Activated CD4-positive, alpha-beta T cell treated with anti-CD3 and anti-CD28 coated beads, Interleukin-2, amount 10 ng/mL, durations not matched to agents 24 days and 14 days (primary cell): Measurements from ENCODE around the gene PSTPIP1. TPM values are rescaled to one million over a fixed set of nuclear protein-coding genes. Genes with fewer than 3 reads are reported as not detected.

Source experiments
- DNase-seq: peaks from one replicate; pipeline ENCODE4 v3.0.0; 2022
- H3K27ac Mint-ChIP-seq: one replicate; pipeline ENCODE4 v1.8.0; 2022; ENCODE audit warnings: mild to moderate bottlenecking, mixed read lengths
- H3K27me3 Mint-ChIP-seq: one replicate; pipeline ENCODE4 v1.8.0; 2022; ENCODE audit warnings: mixed read lengths
- H3K36me3 Mint-ChIP-seq: one replicate; pipeline ENCODE4 v1.8.0; 2022; ENCODE audit warnings: low read depth, mild to moderate bottlenecking, mixed read lengths
- H3K4me1 Mint-ChIP-seq: one replicate; pipeline ENCODE4 v1.8.0; 2021; ENCODE audit warnings: mixed read lengths
- H3K4me3 Mint-ChIP-seq: one replicate; pipeline ENCODE4 v1.8.0; 2022; ENCODE audit warnings: mild to moderate bottlenecking, moderate library complexity, mixed read lengths
- H3K9me3 Mint-ChIP-seq: one replicate; pipeline ENCODE4 v1.8.0; 2021; ENCODE audit warnings: mixed read lengths
- intact Hi-C: fragments of 100-400 bp; cut with micrococcal nuclease; formaldehyde crosslinking; loops from one replicate; pipeline ENCODE4 v1.15.1; 2023
- total RNA-seq: library from RNA; stranded (reverse); gene quantifications from 2 replicates; pipeline ENCODE4 v1.2.3, GENCODE V29; 2022

The PSTPIP1 gene
- total RNA-seq, 1 donor from 2014 or later = 182 TPM

DNA sequence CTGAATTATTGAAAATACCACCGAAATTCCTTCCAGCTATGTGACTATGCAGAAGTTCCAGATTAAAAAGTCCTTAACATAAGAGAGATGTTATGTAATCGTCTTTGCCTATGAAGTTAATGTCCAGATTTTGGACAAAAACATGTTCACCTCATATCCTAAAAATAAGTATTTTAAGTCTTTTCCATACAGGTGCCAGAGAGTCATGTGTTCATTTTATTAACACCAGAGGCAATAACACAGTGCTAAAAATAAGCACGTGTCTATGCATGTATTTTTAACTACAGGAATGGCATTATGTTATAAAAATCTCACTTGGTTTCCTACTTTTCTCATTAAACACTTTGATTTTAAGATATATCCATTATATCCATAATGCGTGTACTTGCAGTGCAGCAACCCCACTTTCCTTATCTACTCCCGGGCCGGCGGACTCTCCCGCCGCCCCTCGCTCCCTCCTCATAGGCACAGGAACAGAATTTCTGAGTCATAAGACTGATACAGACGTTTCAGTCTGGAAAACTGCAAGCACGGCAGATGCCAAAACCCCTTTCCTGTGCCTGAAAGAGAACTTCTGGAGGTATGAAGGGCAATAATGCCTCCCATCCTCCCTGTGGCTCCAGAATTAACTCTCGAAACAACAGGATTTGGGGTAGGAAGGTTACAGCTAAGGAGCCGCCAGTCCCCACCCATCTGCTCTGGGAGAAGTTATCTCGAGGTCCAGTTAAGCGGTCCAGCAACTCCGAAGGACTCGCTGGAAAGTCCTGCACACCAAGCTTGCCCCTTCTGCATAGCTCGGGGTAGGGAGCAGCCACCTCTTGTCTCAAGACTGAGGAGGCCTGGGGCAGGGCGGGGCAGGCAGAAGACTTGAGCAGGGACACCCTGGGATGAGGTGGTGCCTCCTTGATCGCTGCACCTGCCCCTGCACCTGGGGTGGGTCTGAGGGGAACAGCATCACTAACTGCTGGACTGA, 22.3 kb upstream of the PSTPIP1 start:
- Mint-ChIP-seq H3K27ac (no peak overlapping the region), H3K36me3 (no peaks in the 10 kb centered on the region), H3K4me3 (no peak overlapping the region), H3K9me3 (peaks cover under 1% of the 10 kb centered on the region), H3K4me1 (peaks cover 20% of the 10 kb centered on the region), H3K27me3 (peaks cover 8% of the 10 kb centered on the region)
- intact Hi-C loops = loop anchor here (1.0 to 10.0 kb wide), 3 partner anchors 52 to 522 kb away; no protein-coding TSS in a partner anchor
- DNase-seq = no peak

- peak; percentile 88 for DNase-seq
- peaks cover 4% of the 10 kb centered on the region for H3K9me3 Mint-ChIP-seq
- H3K27ac Mint-ChIP-seq = peak overlapping the region; percentile 32
- H3K4me1 Mint-ChIP-seq = peaks cover 24% of the 10 kb centered on the region
- intact Hi-C loops = loop anchor here (1.0 to 10.0 kb wide), 3 partner anchors 51 to 521 kb away; no protein-coding TSS in a partner anchor
- peaks cover 8% of the 10 kb centered on the region for H3K27me3 Mint-ChIP-seq
- no peaks in the 10 kb centered on the region for H3K36me3 Mint-ChIP-seq
- no peak overlapping the region for H3K4me3 Mint-ChIP-seq
Observed at GRCh38 chr15:76973362-76973743, 21.6 kb upstream of the PSTPIP1 start.

DNA sequence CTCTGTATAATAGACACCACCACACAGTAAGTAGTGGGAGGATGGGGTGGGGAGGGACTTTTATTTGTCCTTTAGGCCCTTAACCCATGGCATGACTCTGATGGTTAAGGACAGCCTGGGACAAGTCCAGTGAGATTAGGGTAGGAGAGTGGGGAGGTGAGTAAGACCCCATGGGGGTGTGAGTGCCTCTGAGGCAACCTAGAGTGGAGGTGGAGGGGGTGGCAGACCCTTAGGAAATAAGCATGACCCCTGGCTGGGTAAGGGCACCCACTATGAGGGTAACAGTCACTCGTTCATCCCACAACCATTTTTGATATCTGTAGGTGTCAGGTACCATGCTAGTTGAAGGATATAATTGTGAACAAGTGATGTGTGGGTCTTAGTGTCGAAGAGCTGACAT, 21.0 kb upstream of the PSTPIP1 start:
- Mint-ChIP-seq H3K9me3 (peaks cover 7% of the 10 kb centered on the region), H3K27ac (peak overlapping the region; percentile 32), H3K27me3 (peaks cover 5% of the 10 kb centered on the region), H3K36me3 (no peaks in the 10 kb centered on the region), H3K4me3 (no peak overlapping the region), H3K4me1 (peaks cover 24% of the 10 kb centered on the region)
- intact Hi-C loops = loop anchor here (1.0 to 10.0 kb wide), 3 partner anchors 50 to 521 kb away; no protein-coding TSS in a partner anchor
- DNase-seq = no peak

- no peaks in the 10 kb centered on the region for H3K36me3 Mint-ChIP-seq
- intact Hi-C loops = loop anchor here (5.0 to 10.0 kb wide), 2 partner anchors 143 to 520 kb away; no protein-coding TSS in a partner anchor
- no peak overlapping the region for H3K27ac Mint-ChIP-seq
- H3K4me1 Mint-ChIP-seq = peaks cover 24% of the 10 kb centered on the region
- no peak overlapping the region for H3K4me3 Mint-ChIP-seq
- peaks cover 3% of the 10 kb centered on the region for H3K27me3 Mint-ChIP-seq
- H3K9me3 Mint-ChIP-seq = peaks cover 7% of the 10 kb centered on the region
- no peak for DNase-seq
Observed at GRCh38 chr15:76974456-76975036, 20.4 kb upstream of the PSTPIP1 start.

GRCh38 chr15:76976141-76976540, 18.8 kb upstream of the PSTPIP1 start:
- Mint-ChIP-seq H3K9me3 (peaks cover 7% of the 10 kb centered on the region), H3K4me1 (peaks cover 24% of the 10 kb centered on the region), H3K27ac (peak overlapping the region; percentile 89), H3K27me3 (no peaks in the 10 kb centered on the region), H3K36me3 (no peaks in the 10 kb centered on the region), H3K4me3 (peak overlapping the region; percentile 62)
- DNase-seq = no peak
- intact Hi-C loops = loop anchor here (1.0 to 10.0 kb wide), 3 partner anchors 12 to 519 kb away; no protein-coding TSS in a partner anchor

- Mint-ChIP-seq H3K36me3 (no peaks in the 10 kb centered on the region), H3K4me1 (peaks cover 24% of the 10 kb centered on the region), H3K4me3 (peak overlapping the region; percentile 62), H3K27me3 (no peaks in the 10 kb centered on the region), H3K27ac (peak overlapping the region; percentile 89), H3K9me3 (peaks cover 7% of the 10 kb centered on the region)
- peak; percentile 76 for DNase-seq
- intact Hi-C loops = loop anchor here (1.0 to 10.0 kb wide), 3 partner anchors 12 to 518 kb away; no protein-coding TSS in a partner anchor
Observed at GRCh38 chr15:76976572-76977270, 18.2 kb upstream of the PSTPIP1 start.

DNA sequence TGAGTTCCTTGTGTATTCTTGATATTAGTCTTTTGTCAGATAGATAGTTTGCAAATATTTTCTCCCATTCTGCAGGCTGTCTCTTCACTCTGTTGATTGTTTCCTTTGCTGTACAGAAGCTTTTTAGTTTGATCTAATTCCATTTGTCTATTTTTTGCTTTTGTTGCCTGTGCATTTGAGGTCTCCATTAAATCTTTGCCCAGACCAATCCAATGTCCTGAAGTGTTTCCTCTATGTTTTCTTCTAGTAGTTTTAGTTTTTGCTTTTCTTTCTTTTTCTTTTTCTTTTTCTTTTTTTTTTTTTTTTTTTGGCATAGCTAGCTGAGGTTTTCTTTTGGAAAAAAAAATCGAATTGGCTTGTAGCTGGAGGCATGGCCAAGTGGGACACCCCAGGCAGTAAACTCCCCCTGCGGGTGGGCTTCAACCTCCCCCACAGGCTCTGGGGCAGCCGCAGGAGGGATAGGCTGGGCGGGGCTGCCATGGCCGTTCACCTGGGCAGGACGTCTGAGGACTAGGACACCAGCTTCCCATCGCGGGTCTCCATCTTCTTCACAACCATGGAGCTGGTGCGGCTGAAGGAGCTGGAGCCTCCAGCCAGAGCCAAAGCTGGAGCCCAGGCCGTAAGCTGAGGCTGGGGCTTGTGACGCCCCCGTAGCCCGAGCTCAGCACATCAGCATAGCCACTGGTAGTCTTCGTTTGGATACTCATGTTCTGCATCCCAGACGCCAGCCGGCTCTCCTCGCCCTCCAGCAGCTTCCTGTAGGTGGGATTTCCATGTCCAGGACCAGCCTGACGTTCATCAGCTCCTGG, 16.2 kb upstream of the PSTPIP1 start:
- peaks cover 35% of the 10 kb centered on the region for H3K4me1 Mint-ChIP-seq
- H3K27me3 Mint-ChIP-seq = no peaks in the 10 kb centered on the region
- DNase-seq = no peak
- no peak overlapping the region for H3K27ac Mint-ChIP-seq
- no peaks in the 10 kb centered on the region for H3K36me3 Mint-ChIP-seq
- intact Hi-C loops = loop anchor here (10.0 kb wide), 1 partner anchor 516 kb away; no protein-coding TSS in a partner anchor
- H3K4me3 Mint-ChIP-seq = no peak overlapping the region
- H3K9me3 Mint-ChIP-seq = peaks cover 7% of the 10 kb centered on the region

DNA sequence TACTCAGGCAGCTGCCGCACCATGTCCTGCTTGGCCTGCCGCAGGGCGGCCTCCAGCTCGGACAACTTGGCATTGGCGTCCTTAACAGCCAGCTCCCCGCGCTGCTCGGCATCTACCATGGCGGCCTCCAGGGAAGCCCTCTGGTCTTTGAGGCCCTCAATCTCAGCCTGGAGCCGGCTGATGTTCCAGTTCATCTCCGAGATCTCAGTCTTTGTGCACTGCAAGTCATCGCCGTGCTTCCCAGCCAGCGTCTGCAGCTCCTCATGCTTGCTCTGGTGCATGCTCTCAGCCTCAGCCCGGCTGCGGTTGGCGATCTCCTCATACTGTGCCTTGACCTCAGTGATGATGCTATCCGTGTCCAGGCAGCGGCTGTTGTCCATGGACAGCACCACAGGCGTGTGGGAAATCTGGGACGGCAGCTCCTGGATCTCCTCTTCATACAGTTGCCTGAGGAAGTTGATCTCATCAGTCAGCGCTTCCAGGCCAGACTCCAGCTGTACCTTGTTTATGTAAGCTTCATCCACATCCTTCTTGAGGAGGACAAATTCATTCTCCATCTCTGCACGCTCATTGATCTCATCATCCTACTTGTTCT, 15.5 kb upstream of the PSTPIP1 start:
- no peaks in the 10 kb centered on the region for H3K27me3 Mint-ChIP-seq
- no peaks in the 10 kb centered on the region for H3K36me3 Mint-ChIP-seq
- intact Hi-C loops = loop anchor here (10.0 kb wide), 1 partner anchor 515 kb away; no protein-coding TSS in a partner anchor
- no peak for DNase-seq
- H3K9me3 Mint-ChIP-seq = peaks cover 7% of the 10 kb centered on the region
- no peak overlapping the region for H3K4me3 Mint-ChIP-seq
- no peak overlapping the region for H3K27ac Mint-ChIP-seq
- peaks cover 34% of the 10 kb centered on the region for H3K4me1 Mint-ChIP-seq

DNA sequence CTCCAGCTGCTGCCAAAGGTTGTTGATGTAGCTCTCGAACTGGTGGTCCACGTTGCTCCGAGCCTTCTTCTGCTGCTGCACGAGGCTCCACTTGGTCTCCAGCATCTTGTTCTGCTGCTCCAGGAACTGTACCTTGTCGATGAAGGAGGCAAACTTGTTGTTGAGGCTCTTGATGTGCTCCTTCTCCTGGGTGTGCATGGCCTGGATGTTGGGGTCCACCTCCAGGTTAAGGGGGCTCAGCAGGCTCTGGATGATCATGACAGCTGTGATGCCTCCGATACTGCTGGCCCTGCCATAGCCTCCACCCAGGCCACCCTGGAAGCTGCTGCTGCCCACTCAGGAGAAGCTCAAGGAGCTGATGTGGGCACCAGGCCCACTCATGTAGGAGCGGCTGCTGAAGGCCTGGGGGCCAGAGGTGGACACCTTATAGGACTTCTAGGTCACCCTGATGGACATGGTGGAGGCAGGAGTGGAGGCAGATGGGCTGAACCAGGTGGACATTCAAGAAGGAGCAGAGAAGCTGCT, 14.9 kb upstream of the PSTPIP1 start:
- no peak overlapping the region for H3K4me3 Mint-ChIP-seq
- no peaks in the 10 kb centered on the region for H3K27me3 Mint-ChIP-seq
- H3K4me1 Mint-ChIP-seq = peaks cover 34% of the 10 kb centered on the region
- intact Hi-C loops = loop anchor here (10.0 kb wide), 1 partner anchor 515 kb away; no protein-coding TSS in a partner anchor
- no peak for DNase-seq
- no peaks in the 10 kb centered on the region for H3K36me3 Mint-ChIP-seq
- peaks cover 7% of the 10 kb centered on the region for H3K9me3 Mint-ChIP-seq
- H3K27ac Mint-ChIP-seq = no peak overlapping the region

- Mint-ChIP-seq H3K27me3 (no peaks in the 10 kb centered on the region), H3K36me3 (no peaks in the 10 kb centered on the region), H3K9me3 (peaks cover 7% of the 10 kb centered on the region), H3K4me3 (no peak overlapping the region), H3K27ac (peak overlapping the region; percentile 4), H3K4me1 (peaks cover 36% of the 10 kb centered on the region)
- intact Hi-C loops = no loop called here
- no peak for DNase-seq
Observed at GRCh38 chr15:76982356-76982755, 12.6 kb upstream of the PSTPIP1 start.

GRCh38 chr15:76982756-76983155, 12.2 kb upstream of the PSTPIP1 start:
- intact Hi-C loops = no loop called here
- Mint-ChIP-seq H3K27me3 (no peaks in the 10 kb centered on the region), H3K9me3 (peaks cover 6% of the 10 kb centered on the region), H3K36me3 (no peaks in the 10 kb centered on the region), H3K4me3 (no peak overlapping the region), H3K4me1 (peaks cover 37% of the 10 kb centered on the region), H3K27ac (no peak overlapping the region)
- DNase-seq = no peak

- H3K4me1 Mint-ChIP-seq = peaks cover 43% of the 10 kb centered on the region
Observed at GRCh38 chr15:76983590-76984375, 11.1 kb upstream of the PSTPIP1 start.

More at GRCh38 chr15:76983590-76984375, 11.1 kb upstream of the PSTPIP1 start:
- H3K36me3 Mint-ChIP-seq = no peaks in the 10 kb centered on the region
- H3K27ac Mint-ChIP-seq = no peak overlapping the region
- intact Hi-C loops = no loop called here
- no peak overlapping the region for H3K4me3 Mint-ChIP-seq
- no peak for DNase-seq
- H3K9me3 Mint-ChIP-seq = no peaks in the 10 kb centered on the region
- no peaks in the 10 kb centered on the region for H3K27me3 Mint-ChIP-seq
